ENCODE data around the gene XYLT1. TPM values are rescaled to one million over a fixed set of nuclear protein-coding genes. Genes with fewer than 3 reads are reported as not detected.

XYLT1 gene
- total RNA-seq, 4 donors from 2014 or later = 5.6 to 14.9 (median 10.8) TPM

DNA sequence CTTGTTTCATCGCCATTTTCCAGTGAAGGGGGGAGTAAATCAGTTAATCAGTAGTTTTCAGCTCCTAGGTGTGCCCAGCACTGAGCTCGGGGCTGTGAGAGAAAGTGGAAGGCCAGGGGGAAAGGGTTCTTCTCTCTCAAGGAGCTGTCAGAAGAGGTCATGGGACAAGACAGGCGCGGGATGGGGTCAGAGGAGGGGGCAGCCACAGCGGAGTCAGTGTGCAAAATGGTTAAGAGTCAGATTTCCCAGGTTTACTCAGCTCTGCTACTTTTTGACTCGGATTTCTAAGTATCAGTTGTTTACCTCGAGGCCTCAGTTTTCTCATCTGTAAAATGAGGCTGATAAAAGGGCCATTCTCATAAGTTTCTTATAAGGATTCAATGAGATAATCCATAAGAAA lies 4.3 kb upstream of the XYLT1 start:
- no peak for TF ChIP-seq POLR2A (IDR thresholded peaks at IDR 0.05)
- TF ChIP-seq, protein P1, sequence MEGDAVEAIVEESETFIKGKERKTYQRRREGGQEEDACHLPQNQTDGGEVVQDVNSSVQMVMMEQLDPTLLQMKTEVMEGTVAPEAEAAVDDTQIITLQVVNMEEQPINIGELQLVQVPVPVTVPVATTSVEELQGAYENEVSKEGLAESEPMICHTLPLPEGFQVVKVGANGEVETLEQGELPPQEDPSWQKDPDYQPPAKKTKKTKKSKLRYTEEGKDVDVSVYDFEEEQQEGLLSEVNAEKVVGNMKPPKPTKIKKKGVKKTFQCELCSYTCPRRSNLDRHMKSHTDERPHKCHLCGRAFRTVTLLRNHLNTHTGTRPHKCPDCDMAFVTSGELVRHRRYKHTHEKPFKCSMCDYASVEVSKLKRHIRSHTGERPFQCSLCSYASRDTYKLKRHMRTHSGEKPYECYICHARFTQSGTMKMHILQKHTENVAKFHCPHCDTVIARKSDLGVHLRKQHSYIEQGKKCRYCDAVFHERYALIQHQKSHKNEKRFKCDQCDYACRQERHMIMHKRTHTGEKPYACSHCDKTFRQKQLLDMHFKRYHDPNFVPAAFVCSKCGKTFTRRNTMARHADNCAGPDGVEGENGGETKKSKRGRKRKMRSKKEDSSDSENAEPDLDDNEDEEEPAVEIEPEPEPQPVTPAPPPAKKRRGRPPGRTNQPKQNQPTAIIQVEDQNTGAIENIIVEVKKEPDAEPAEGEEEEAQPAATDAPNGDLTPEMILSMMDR (IDR thresholded peaks at IDR 0.05) = no peak
- intact Hi-C loops (cut with DNase I) = loop anchor here (5.0 kb wide), 1 partner anchor 102 kb away; no protein-coding TSS in a partner anchor
- Histone ChIP-seq H3K9me3 (no peaks in the 10 kb centered on the region), H3K4me1 (peaks cover 1 to 10% of the 10 kb centered on the region in 2 donors), H3K27ac (no peak overlapping the region), H3K4me3 (replicated peaks in 1 of 3) (no peak overlapping the region), H3K27me3 (no peaks in the 10 kb centered on the region), H3K36me3 (no peaks in the 10 kb centered on the region)
- 84 to 93% methylated on average over 7 of the region's 7 CpGs for WGBS, 2 donors
- no peak for DNase-seq

- intact Hi-C loops (cut with DNase I) = no loop called here
- Histone ChIP-seq H3K4me3 (replicated peaks in 1 of 3) (no peak overlapping the region), H3K36me3 (no peaks in the 10 kb centered on the region), H3K27ac (no peak overlapping the region), H3K4me1 (peaks cover 7 to 12% of the 10 kb centered on the region in 2 donors), H3K9me3 (no peaks in the 10 kb centered on the region), H3K27me3 (no peaks in the 10 kb centered on the region)
- TF ChIP-seq, protein P1 (IDR thresholded peaks at IDR 0.05) = no peak
- TF ChIP-seq POLR2A (IDR thresholded peaks at IDR 0.05) = no peak
- WGBS, 2 donors = 74 to 77% methylated on average over 13 of the region's 13 CpGs
- DNase-seq = no peak
Measured at GRCh38 chr16:17474572-17474971, 3.8 kb upstream of the XYLT1 start.

DNA sequence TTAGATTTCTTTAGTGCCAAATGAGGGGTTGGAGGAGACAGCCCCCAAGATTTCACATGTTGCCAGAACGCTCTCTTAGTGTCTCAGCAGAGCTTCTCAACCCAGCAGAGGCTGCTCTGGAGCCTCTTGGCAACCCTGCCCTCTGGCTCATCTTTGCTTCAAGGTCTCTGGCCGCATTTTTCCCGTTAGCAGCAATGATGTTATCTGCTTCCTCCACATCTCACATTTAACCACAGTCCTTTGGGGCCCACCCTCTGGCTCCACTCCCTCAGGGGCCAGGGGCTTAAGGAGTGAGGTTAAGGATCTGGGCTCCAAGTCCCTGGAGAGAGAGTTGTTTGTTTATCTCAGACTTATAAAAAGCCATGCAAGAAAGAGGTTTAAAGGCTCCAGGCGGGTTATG lies 3.3 kb upstream of the XYLT1 start:
- Histone ChIP-seq H3K36me3 (no peaks in the 10 kb centered on the region), H3K27me3 (no peaks in the 10 kb centered on the region), H3K4me1 (peaks cover 12 to 13% of the 10 kb centered on the region in 2 donors), H3K9me3 (no peaks in the 10 kb centered on the region), H3K4me3 (replicated peaks in 1 of 3) (no peak overlapping the region), H3K27ac (no peak overlapping the region)
- no peak for DNase-seq
- intact Hi-C loops (cut with DNase I) = no loop called here
- TF ChIP-seq POLR2A (IDR thresholded peaks at IDR 0.05) = no peak
- WGBS, 2 donors = 47 to 75% methylated on average over 4 of the region's 4 CpGs

GRCh38 chr16:17471719-17472461 lies 1.1 kb upstream of the XYLT1 start:
- H3K36me3 ChIP-seq = no peaks in the 10 kb centered on the region
- no peak overlapping the region for H3K4me3 ChIP-seq (replicated peaks in 1 of 3)
- no peaks in the 10 kb centered on the region for H3K9me3 ChIP-seq
- no peak for DNase-seq
- H3K27ac ChIP-seq = peak overlapping the region in 2 of 3 donors; percentile 85 to 87
- intact Hi-C loops (cut with DNase I) = no loop called here
- WGBS, 2 donors = 82 to 87% methylated on average over 15 of the region's 15 CpGs
- H3K4me1 ChIP-seq = peaks cover 16 to 23% of the 10 kb centered on the region in 2 donors
- H3K27me3 ChIP-seq = no peaks in the 10 kb centered on the region
- TF ChIP-seq, protein P1 (IDR thresholded peaks at IDR 0.05) = no peak
- no peak for TF ChIP-seq POLR2A (IDR thresholded peaks at IDR 0.05)

- 0% methylated on average over 5 of the region's 95 CpGs; no CpG with 5 or more reads in 1 of the 2 donors for WGBS, 2 donors
- intact Hi-C loops (cut with DNase I) = no loop called here
- Histone ChIP-seq H3K27ac (peak overlapping the region in 2 of 3 donors; percentile 85 to 87), H3K4me3 (replicated peaks in 1 of 3) (peak overlapping the region; percentile 32 to 56 (median 42)), H3K36me3 (no peaks in the 10 kb centered on the region), H3K27me3 (no peaks in the 10 kb centered on the region), H3K9me3 (no peaks in the 10 kb centered on the region), H3K4me1 (peaks cover 12 to 23% of the 10 kb centered on the region in 2 donors)
- no peak for TF ChIP-seq POLR2A (IDR thresholded peaks at IDR 0.05)
- TF ChIP-seq, protein P1 (IDR thresholded peaks at IDR 0.05) = peak in 1 of 6 experiments; percentile 4
- DNase-seq = peak; percentile 17 to 27
Measured at GRCh38 chr16:17470182-17470907, 415 bp downstream of the XYLT1 start.

All from thyroid gland (tissue), 4 donors.